GM21825 (cell line): ENCODE measurements around the gene PRSS57.

Experiments used
- ATAC-seq: cut with Tn5 transposase; IDR thresholded peaks from one replicate; pipeline ENCODE4 v1.9.1; 2021; ENCODE audit warnings: mild to moderate bottlenecking, moderate library complexity; ENCODE audit not compliant: unreplicated experiment

The PRSS57 gene

GRCh38 chr19:639253-640160 lies 55.7 kb downstream of the PRSS57 start, which contains the start of gene FGF22:
FGF22 (plus strand) TSS chr19:639879; CDS start chr19:639926, 47 bp downstream.
- ATAC-seq = no peak

DNA sequence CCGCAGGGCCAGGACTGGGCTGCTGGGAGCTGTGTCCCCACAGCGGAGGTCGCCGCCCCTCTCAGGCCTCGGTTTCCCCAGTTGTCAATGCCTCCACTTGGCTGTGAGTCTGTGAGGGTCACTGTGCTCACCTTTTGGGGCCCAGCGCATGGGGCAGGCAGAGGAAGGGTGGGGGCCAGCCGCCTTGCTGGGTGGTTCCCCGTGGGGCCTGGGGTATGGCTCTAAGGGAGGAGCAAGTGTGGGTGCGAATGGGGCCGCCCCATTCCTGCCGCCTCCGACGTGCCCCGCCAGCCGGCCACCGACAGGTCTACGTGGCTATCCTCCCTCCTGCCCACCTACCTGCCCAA lies 56.4 kb downstream of the PRSS57 start:
- ATAC-seq = no peak
